ENCODE measurements around the gene AGAP3.

GRCh38 chr7:151148319-151149259 lies 62.3 kb downstream of the AGAP3 start:
- TF ChIP-seq CTCF (IDR thresholded peaks at IDR 0.05; ENCODE audit: insufficient read depth, low read depth, low read length), result no peak
- TF ChIP-seq EZH2 (IDR thresholded peaks at IDR 0.05; ENCODE audit: insufficient read depth, low read length), result no peak

All from astrocyte (in vitro differentiated cells and primary cell).